Measurements from ENCODE around the gene PIH1D1.
"Not testable (repeated sequence)": the region's sequence is repeated elsewhere in the genome, so short reads cannot be mapped to it uniquely, and the experiment has no call there.

Gene PIH1D1

DNA sequence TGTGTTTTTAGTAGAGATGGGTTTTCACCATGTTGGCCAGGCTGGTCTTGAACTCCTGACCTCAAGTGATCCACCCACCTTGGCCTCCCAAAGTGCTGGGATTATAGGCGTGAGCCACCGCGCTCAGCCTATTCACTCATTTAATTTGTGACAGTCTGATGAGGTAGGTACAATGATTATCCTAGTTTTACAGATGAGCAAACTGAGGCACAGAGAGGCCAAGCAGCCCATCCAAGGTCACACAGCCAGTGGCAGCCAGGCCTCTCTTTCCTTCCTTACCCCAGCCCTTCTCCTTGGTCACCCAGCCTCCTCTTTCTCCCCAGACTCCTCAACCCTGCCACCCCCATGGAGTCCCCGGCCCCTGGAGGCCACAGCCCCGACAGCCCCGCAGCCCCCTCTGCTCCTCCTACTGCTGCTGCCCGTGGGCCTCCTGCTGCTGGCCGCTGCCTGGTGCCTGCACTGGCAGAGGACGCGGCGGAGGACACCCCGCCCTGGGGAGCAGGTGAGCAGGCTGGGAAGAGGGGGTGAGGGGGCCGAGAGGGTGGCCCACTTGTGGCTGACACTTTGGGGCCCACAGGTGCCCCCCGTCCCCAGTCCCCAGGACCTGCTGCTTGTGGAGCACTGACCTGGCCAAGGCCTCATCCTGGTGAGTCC is 28.5 kb upstream of the PIH1D1 start:
- H3K4me3 ChIP-seq (replicated peaks; ENCODE audit: low read depth, low read length) = no peak overlapping the region
- TF ChIP-seq, protein P1, sequence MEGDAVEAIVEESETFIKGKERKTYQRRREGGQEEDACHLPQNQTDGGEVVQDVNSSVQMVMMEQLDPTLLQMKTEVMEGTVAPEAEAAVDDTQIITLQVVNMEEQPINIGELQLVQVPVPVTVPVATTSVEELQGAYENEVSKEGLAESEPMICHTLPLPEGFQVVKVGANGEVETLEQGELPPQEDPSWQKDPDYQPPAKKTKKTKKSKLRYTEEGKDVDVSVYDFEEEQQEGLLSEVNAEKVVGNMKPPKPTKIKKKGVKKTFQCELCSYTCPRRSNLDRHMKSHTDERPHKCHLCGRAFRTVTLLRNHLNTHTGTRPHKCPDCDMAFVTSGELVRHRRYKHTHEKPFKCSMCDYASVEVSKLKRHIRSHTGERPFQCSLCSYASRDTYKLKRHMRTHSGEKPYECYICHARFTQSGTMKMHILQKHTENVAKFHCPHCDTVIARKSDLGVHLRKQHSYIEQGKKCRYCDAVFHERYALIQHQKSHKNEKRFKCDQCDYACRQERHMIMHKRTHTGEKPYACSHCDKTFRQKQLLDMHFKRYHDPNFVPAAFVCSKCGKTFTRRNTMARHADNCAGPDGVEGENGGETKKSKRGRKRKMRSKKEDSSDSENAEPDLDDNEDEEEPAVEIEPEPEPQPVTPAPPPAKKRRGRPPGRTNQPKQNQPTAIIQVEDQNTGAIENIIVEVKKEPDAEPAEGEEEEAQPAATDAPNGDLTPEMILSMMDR (IDR thresholded peaks at IDR 0.05; ENCODE audit: low read length, missing control alignments) = no peak
- no peak for DNase-seq (ENCODE audit: low read depth)

GRCh38 chr19:49475995-49476880 is 24.6 kb upstream of the PIH1D1 start:
- TF ChIP-seq, protein P1 (IDR thresholded peaks at IDR 0.05; ENCODE audit: low read length, missing control alignments) = peak; percentile 57
- H3K4me3 ChIP-seq (replicated peaks; ENCODE audit: low read depth, low read length) = no peak overlapping the region
- DNase-seq (ENCODE audit: low read depth) = peak; percentile 48

GRCh38 chr19:49475191-49475917 is 23.7 kb upstream of the PIH1D1 start:
- TF ChIP-seq, protein P1 (IDR thresholded peaks at IDR 0.05; ENCODE audit: low read length, missing control alignments) = no peak
- no peak overlapping the region for H3K4me3 ChIP-seq (replicated peaks; ENCODE audit: low read depth, low read length)
- DNase-seq (ENCODE audit: low read depth) = no peak

DNA sequence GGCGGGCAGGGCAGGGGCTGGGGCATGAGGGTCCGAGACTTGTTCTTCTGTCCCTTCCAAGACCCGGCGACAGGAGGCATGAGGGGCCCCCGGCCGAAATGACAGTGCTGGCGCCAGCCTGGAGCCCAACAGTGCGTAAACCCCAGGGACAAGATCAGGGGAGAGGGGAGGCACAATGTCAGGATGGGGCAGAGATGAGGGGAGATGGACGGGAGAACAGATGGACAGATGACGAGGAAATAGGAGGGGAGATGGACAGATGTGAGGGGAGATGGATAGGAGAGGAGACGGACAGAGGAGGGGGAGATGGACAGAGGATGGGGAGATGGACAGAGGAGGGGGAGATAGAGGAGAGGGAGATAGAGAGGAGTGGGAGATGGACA is 22.9 kb upstream of the PIH1D1 start:
- TF ChIP-seq, protein P1 (IDR thresholded peaks at IDR 0.05; ENCODE audit: low read length, missing control alignments) = no peak
- no peak for DNase-seq (ENCODE audit: low read depth)
- peak overlapping the region; percentile 71 for H3K4me3 ChIP-seq (replicated peaks; ENCODE audit: low read depth, low read length)

GRCh38 chr19:49473868-49474541 is 22.4 kb upstream of the PIH1D1 start, which contains the start of gene FLT3LG:
Gene FLT3LG (plus strand): TSS chr19:49474215. CDS start chr19:49474640, 425 bp downstream.
- peak within 1 kb of the TSS; percentile 71 for H3K4me3 ChIP-seq (replicated peaks; ENCODE audit: low read depth, low read length)
- TF ChIP-seq, protein P1 (IDR thresholded peaks at IDR 0.05; ENCODE audit: low read length, missing control alignments) = peak; percentile 83
- DNase-seq (ENCODE audit: low read depth) = peak; percentile 68

GRCh38 chr19:49473501-49473867 is 21.9 kb upstream of the PIH1D1 start:
- not testable (repeated sequence) for DNase-seq (ENCODE audit: low read depth)
- peak overlapping the region; percentile 71 for H3K4me3 ChIP-seq (replicated peaks; ENCODE audit: low read depth, low read length)
